Coronary artery (tissue), 2 donors: Measurements from ENCODE around the gene UNC119B.

Experiments used
- DNase-seq: peaks from one replicate; pipeline ENCODE4 v3.0.0-alpha.2; 2017; ENCODE audit warnings: low spot score
- H3K27ac ChIP-seq, 2 donors: fragments of 200-600 bp; sonication (generic); one replicate each; pipeline ENCODE4 v1.5.1; 2016 to 2019
- H3K4me3 ChIP-seq: fragments of 200-600 bp; sonication (generic); 2 replicates; pipeline ENCODE4 v1.5.1; 2016; ENCODE audit warnings: mild to moderate bottlenecking, moderate library complexity
- TF ChIP-seq, protein P1 (sequence below): fragments of 200-600 bp; sonication (generic); IDR thresholded peaks from one replicate; pipeline ENCODE4 v1.5.1; 2019; ENCODE audit warnings: antibody characterized with exemption

The UNC119B gene

DNA sequence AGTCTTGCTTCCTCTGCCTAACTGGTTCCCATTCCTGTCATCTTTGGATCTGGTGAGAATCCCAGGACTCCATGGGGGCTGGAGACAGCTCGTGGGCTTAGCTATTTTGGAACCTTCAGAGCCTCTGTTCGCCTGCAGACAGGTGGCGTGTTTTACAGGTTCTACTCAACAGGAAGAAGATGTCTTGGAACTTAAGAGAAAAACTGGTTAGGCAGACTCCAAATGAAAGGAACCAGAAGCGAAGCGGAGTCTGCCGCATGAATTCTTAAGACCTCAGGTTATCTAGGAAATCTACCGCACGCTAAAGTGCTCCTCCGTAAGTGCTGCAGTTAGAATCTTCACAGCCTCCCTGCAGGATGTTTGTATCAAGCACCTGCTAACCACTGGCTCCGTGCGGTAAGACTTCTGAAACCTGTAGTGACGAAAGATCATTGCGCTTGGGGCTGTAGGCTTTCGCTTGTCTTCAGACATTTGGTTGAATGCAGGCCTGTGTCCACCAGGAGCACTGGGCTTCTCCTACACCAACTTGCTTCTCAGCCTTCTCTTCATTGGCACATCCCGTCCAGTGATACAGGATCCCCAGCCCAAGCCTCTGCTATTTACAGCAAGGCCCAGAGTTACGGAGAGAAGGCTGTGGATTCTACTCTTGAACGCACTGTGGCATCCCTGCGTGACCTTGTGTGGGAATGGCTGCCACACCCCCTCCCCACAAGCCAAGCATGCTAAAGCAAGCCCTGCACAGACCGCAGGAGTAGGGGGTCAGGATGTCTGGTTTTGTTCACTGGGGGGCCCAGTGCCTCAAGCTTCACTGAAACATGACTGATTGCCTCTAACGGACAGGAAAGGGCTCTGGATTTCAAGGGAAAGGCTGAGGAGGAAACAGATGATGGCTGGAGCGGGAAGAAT is 50.3 kb downstream of the UNC119B start:
- no peak overlapping the region for H3K4me3 ChIP-seq
- no peak overlapping the region for H3K27ac ChIP-seq
- TF ChIP-seq, protein P1, sequence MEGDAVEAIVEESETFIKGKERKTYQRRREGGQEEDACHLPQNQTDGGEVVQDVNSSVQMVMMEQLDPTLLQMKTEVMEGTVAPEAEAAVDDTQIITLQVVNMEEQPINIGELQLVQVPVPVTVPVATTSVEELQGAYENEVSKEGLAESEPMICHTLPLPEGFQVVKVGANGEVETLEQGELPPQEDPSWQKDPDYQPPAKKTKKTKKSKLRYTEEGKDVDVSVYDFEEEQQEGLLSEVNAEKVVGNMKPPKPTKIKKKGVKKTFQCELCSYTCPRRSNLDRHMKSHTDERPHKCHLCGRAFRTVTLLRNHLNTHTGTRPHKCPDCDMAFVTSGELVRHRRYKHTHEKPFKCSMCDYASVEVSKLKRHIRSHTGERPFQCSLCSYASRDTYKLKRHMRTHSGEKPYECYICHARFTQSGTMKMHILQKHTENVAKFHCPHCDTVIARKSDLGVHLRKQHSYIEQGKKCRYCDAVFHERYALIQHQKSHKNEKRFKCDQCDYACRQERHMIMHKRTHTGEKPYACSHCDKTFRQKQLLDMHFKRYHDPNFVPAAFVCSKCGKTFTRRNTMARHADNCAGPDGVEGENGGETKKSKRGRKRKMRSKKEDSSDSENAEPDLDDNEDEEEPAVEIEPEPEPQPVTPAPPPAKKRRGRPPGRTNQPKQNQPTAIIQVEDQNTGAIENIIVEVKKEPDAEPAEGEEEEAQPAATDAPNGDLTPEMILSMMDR: no peak
- DNase-seq: no peak

DNA sequence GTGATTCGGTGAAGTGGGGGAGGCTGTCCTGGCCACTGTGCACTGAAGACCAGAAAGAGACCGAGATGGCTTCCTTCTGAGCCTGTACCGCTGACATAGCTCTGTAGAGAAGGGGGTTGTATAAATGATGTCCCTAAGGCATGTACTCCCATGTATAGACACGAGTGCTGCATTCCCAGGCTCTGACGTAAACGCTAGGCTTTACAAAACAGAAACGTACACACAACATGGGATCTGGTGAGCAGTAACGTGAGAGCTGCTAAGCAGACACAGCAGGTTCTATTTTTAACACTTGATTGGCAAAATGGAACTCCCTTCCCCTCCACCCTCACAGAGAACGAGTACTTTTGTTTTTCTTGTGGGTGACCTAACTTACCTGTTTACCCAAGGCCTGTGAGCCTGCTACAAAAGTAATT is 51.3 kb downstream of the UNC119B start:
- TF ChIP-seq, protein P1: no peak
- peak overlapping the region; percentile 3 to 52 for H3K27ac ChIP-seq
- H3K4me3 ChIP-seq: peak overlapping the region; percentile 13
- no peak for DNase-seq

DNA sequence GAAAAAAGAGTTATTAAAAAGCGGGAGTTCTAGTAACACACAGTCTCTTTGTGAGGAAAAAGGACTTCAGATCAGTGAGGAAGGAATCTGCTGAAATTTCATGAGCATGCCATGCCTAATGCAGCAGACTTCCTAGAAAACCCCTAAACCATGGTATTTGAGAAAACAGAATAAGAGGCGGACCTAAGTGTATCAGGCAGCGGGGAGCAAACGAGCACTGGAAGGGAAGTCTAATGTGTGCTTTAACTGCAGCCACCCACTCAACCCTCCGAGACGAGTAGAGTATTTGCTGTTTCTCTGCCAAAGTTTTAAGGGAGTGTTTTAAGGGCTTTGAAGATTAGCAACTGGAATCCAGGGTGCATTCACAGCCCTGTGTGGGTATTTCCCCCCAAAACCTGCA is 51.8 kb downstream of the UNC119B start:
- DNase-seq: no peak
- peak overlapping the region; percentile 3 to 52 for H3K27ac ChIP-seq
- TF ChIP-seq, protein P1: no peak
- H3K4me3 ChIP-seq: peak overlapping the region; percentile 13

DNA sequence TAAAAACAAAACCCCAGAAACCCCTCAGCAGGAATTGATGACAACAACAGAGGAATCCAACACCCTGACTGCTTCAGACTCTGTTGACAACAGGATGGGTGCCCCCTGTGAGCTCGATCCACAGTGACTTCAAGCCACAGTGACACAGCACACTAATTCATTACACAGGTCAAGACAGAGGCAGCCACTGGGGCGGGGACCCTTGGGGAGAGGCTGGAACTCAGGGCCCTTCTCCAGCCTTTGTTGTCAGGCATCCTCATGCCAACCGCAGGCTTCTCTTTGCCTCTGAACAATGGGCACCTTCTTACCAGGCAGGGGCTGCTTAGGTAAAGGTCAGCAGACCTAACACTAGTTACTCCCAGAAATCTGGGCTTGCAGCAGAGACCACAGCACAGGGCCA is 53.0 kb downstream of the UNC119B start:
- no peak overlapping the region for H3K27ac ChIP-seq
- TF ChIP-seq, protein P1: no peak
- H3K4me3 ChIP-seq: no peak overlapping the region
- DNase-seq: no peak

DNA sequence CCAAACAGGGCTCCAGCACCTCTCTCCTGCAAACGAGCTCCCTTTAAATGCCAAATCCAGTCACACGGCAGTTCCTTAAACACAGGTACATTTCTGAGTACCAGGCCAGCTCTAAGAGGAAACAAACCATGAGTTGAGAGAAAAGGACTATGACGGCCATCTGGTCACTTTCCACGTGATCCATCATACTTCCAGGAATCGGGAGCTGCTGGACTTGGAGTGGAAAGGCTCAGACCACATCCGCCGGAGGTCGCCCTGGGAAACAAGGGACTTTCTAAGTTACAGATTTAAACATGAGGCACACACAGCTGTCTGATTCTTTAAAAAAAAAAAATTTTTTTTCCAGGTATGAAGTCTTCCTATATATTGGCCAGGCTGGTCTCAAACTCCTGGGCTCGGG is 54.6 kb downstream of the UNC119B start:
- DNase-seq: no peak
- Histone ChIP-seq H3K4me3 (no peak overlapping the region), H3K27ac (no peak overlapping the region)
- TF ChIP-seq, protein P1: no peak

DNA sequence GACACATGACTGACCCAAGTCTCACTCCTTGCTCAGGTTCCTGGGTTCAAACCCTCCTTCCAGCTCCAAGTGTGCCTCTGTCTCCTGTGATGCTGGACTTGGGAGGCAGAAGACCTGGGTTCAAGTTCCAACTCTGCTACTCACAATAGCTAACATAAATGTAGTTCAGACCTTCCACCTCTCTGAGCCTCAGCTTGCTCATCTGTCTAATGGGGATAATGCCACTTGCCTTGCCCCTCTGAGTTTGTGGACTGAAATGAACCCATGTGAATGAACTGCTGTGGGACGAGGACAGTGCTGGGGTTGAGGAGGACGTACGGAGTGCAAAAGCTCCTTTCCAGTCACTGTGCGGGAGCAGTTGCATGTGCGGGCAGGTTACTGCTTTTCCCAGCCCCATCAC is 56.3 kb downstream of the UNC119B start:
- TF ChIP-seq, protein P1: no peak
- Histone ChIP-seq H3K4me3 (no peak overlapping the region), H3K27ac (no peak overlapping the region)
- DNase-seq: no peak
